Activated CD4-positive, alpha-beta T cell treated with anti-CD3 and anti-CD28 coated beads for 36 hours (primary cell): Measurements from ENCODE around the gene TRIM2. TPM values are rescaled to one million over a fixed set of nuclear protein-coding genes. Genes with fewer than 3 reads are reported as not detected.
"Not testable (repeated sequence)": the region's sequence is repeated elsewhere in the genome, so short reads cannot be mapped to it uniquely, and the experiment has no call there.

Source experiments
- ATAC-seq: fragments of 200-7000 bp; cut with Tn5 transposase; one replicate; pipeline ENCODE4 v1.10.0; 2021; ENCODE audit warnings: mild to moderate bottlenecking, moderate library complexity
- CTCF ChIA-PET: fragments of 350-600 bp; sonication (Branson Sonifier 250); formaldehyde crosslinking; loops from one replicate; lab custom pipeline; 2021; ENCODE audit warnings: antibody characterized with exemption; lab: Charles Lee
- POLR2A ChIA-PET: fragments of 350-600 bp; sonication (Branson Sonifier 250); formaldehyde crosslinking; loops from one replicate; lab custom pipeline; 2021; ENCODE audit warnings: antibody characterized with exemption, inconsistent platforms; lab: Charles Lee
- DNase-seq: peaks from one replicate; pipeline ENCODE4 v3.0.0-alpha.2; 2020
- H3K27ac Mint-ChIP-seq: one replicate; pipeline ENCODE4 v1.8.0; 2021; ENCODE audit warnings: mixed read lengths
- H3K27me3 Mint-ChIP-seq: one replicate; pipeline ENCODE4 v1.8.0; 2021; ENCODE audit warnings: mixed read lengths
- H3K36me3 Mint-ChIP-seq: one replicate; pipeline ENCODE4 v1.8.0; 2021; ENCODE audit warnings: low read depth, mixed read lengths
- H3K4me1 Mint-ChIP-seq: one replicate; pipeline ENCODE4 v1.8.0; 2021; ENCODE audit warnings: mixed read lengths
- H3K4me3 Mint-ChIP-seq: one replicate; pipeline ENCODE4 v1.8.0; 2021; ENCODE audit warnings: mild to moderate bottlenecking, moderate library complexity, mixed read lengths
- H3K9me3 Mint-ChIP-seq: one replicate; pipeline ENCODE4 v1.8.0; 2021; ENCODE audit warnings: low read depth, mixed read lengths
- intact Hi-C, 2 experiments: fragments of 100-400 bp; cut with DNase I in 1 of 2; cut with micrococcal nuclease in 1 of 2; formaldehyde crosslinking; loops; one replicate each; pipeline versions ENCODE4 v1.14.2 to v1.15.1; 2022 to 2024; cut with DNase I, micrococcal nuclease
- total RNA-seq, 2 experiments: library from RNA; stranded (reverse); gene quantifications; one replicate each; pipeline ENCODE4 v1.2.3, GENCODE V29; 2021

TRIM2 gene
- 1 to 10 TPM; 1.0 to 1.6 TPM for total RNA-seq

DNA sequence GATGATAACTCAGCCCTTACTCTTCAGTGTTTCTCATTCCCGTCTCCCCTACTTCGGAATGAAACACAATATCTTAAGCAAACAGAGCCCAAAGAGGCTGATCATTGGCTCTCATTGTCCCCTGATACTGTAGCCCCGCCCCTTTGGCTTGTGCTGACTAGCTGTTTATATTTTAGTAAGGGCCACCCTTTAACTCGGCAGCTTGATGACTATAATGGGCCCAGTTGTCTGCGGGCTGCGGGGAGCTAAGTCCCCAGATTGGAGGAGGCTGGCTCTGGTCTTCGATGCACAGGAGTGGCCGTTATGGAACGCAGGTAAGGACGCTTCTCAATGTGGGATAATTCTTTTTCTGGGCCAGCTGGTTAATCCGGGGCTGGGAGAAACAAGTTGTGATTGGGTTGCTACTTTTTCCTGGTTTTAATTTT is at the start of gene TRIM2:
TSS of gene TRIM2 (plus strand) at position 197 of the 425 bp plus-strand sequence. CDS start at position 285, 88 bp downstream.
- DNase-seq = peak; percentile 20
- H3K27me3 Mint-ChIP-seq = no peaks in the 10 kb centered on the region
- intact Hi-C loops = loop anchor here in 1 of 2 experiments (2.0 kb wide), 1 partner anchor 43 kb away; no protein-coding TSS in a partner anchor
- H3K27ac Mint-ChIP-seq = peak within 1 kb of the TSS; percentile 62
- H3K36me3 Mint-ChIP-seq = no peaks in the 10 kb centered on the region
- H3K4me1 Mint-ChIP-seq = peaks cover 33% of the 10 kb centered on the region
- no peaks in the 10 kb centered on the region for H3K9me3 Mint-ChIP-seq
- ATAC-seq = no peak
- peak within 1 kb of the TSS; percentile 32 for H3K4me3 Mint-ChIP-seq
- CTCF ChIA-PET = interaction anchor here (0.8 to 1.0 kb wide), 2 partner anchors 43 to 243 kb away, joined by 3 read pairs; no protein-coding TSS in a partner anchor
- POLR2A ChIA-PET = no interaction called here

DNA sequence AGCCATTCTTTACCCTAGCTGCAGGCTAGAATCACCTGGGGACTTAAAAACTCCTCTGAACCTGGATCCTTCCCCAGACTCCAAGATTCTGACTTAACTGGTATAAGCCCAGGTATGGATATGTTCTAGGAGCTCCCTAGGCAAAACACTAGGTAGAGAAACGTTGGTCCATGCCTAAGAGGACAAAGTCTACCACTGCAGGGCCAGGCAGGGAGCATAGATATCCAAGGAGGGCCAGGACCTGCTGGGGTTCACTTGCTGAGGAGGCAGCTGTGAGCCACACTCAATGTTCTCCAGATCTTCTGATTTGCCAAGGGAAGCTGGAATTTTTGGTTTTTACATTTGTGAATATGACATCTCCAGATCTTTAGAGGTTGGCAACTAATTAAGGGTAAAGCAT is 48.6 kb upstream of the TRIM2 start:
- Mint-ChIP-seq H3K27ac (no peak overlapping the region), H3K9me3 (no peaks in the 10 kb centered on the region), H3K36me3 (no peaks in the 10 kb centered on the region), H3K27me3 (peaks cover 10% of the 10 kb centered on the region), H3K4me3 (no peak overlapping the region), H3K4me1 (peaks cover 70% of the 10 kb centered on the region)
- POLR2A ChIA-PET = no interaction called here
- DNase-seq (no peak), ATAC-seq (no peak)
- intact Hi-C loops = loop anchor here in 1 of 2 experiments (5.0 to 10.0 kb wide), 2 partner anchors 272 to 1009 kb away; no protein-coding TSS in a partner anchor
- CTCF ChIA-PET = interaction anchor here (0.6 to 3.0 kb wide), 10 partner anchors 9 to 466 kb away, joined by 3 to 9 read pairs (median 4); no protein-coding TSS in a partner anchor

- intact Hi-C loops = loop anchor here in 1 of 2 experiments (5.0 to 10.0 kb wide), 2 partner anchors 271 to 1009 kb away; no protein-coding TSS in a partner anchor
- ChIA-PET CTCF (interaction anchor here (0.6 to 3.0 kb wide), 11 partner anchors 8 to 467 kb away, joined by 3 to 9 read pairs (median 4); no protein-coding TSS in a partner anchor), POLR2A (no interaction called here)
- H3K9me3 Mint-ChIP-seq = no peaks in the 10 kb centered on the region
- peaks cover 72% of the 10 kb centered on the region for H3K4me1 Mint-ChIP-seq
- peaks cover 10% of the 10 kb centered on the region for H3K27me3 Mint-ChIP-seq
- no peak overlapping the region for H3K27ac Mint-ChIP-seq
- no peaks in the 10 kb centered on the region for H3K36me3 Mint-ChIP-seq
- ATAC-seq = peak; percentile 9
- no peak overlapping the region for H3K4me3 Mint-ChIP-seq
- peak; percentile 66 for DNase-seq
These were observed 48.0 kb upstream of the TRIM2 start for GRCh38 chr4:153156263-153156662.

DNA sequence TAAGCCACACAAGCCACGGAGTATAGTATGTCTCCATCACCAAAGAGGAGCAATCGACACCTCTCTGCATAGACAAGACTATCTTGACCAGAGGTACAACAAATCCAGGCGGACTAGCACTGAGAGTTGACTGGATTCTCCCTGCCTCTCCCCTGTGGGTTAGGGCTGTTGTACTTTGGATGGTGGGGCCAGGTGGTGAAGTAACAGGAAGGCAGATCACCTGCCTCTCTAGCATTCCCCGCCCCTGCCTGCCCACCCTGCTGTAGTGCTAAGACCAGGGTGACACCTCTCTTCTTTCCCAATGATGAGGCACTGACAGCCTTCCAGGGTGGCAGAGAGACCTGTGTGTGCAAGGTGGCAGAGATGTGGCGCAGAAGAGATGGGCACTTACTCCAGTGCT is 47.5 kb upstream of the TRIM2 start:
- Mint-ChIP-seq H3K36me3 (no peaks in the 10 kb centered on the region), H3K27me3 (peaks cover 7% of the 10 kb centered on the region), H3K4me1 (peaks cover 68% of the 10 kb centered on the region), H3K9me3 (no peaks in the 10 kb centered on the region), H3K27ac (no peak overlapping the region), H3K4me3 (no peak overlapping the region)
- no peak for ATAC-seq
- no peak for DNase-seq
- intact Hi-C loops = loop anchor here in 1 of 2 experiments (5.0 to 10.0 kb wide), 2 partner anchors 271 to 1008 kb away; no protein-coding TSS in a partner anchor
- ChIA-PET CTCF (interaction anchor here (0.6 to 3.0 kb wide), 8 partner anchors 10 to 593 kb away, joined by 3 to 9 read pairs (median 4); no protein-coding TSS in a partner anchor), POLR2A (no interaction called here)

- intact Hi-C loops = loop anchor here in 1 of 2 experiments (5.0 to 10.0 kb wide), 2 partner anchors 268 to 1006 kb away; no protein-coding TSS in a partner anchor
- ATAC-seq (no peak), DNase-seq (no peak)
- CTCF ChIA-PET = interaction anchor here (0.8 to 1.6 kb wide), 4 partner anchors 31 to 485 kb away, joined by 3 to 5 read pairs (median 4); no protein-coding TSS in a partner anchor
- Mint-ChIP-seq H3K4me1 (peaks cover 48% of the 10 kb centered on the region), H3K36me3 (no peaks in the 10 kb centered on the region), H3K4me3 (no peak overlapping the region), H3K27ac (no peak overlapping the region), H3K9me3 (no peaks in the 10 kb centered on the region), H3K27me3 (peaks cover 3% of the 10 kb centered on the region)
- POLR2A ChIA-PET = no interaction called here
These were observed 45.2 kb upstream of the TRIM2 start for GRCh38 chr4:153159016-153159415.

DNA sequence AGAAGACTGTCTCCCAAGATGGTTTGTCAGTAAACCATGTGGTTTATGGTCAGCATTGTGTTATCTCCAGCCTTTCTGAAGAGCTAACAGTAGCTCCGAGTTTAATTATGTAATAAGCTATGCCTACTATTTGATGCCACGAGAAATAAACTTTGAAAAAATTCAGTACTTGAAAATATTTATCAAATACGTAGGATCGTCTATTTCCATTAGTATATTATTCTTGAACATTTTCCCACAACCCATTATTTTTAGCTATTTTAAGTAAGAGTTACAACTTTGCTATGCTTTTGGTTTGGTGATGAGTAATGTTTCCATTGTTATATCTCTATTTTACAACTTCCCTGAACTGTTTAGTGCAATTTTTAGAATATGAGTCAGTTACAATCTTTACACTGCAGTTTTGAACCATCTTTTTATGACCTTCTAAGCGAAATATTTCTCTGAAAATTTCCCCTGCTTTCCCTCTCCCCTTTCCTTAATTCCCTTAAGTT is 44.5 kb upstream of the TRIM2 start:
- CTCF ChIA-PET = interaction anchor here (0.6 to 1.7 kb wide), 7 partner anchors 9 to 485 kb away, joined by 3 to 6 read pairs (median 3); no protein-coding TSS in a partner anchor
- DNase-seq (no peak), ATAC-seq (peak; percentile 79)
- POLR2A ChIA-PET = interaction anchor here (0.5 kb wide), 1 partner anchor 476 kb away, joined by 3 read pairs; no protein-coding TSS in a partner anchor
- H3K27me3 Mint-ChIP-seq = peaks cover 3% of the 10 kb centered on the region
- H3K27ac Mint-ChIP-seq = peak overlapping the region; percentile 76
- no peaks in the 10 kb centered on the region for H3K36me3 Mint-ChIP-seq
- peak overlapping the region; percentile 29 for H3K4me3 Mint-ChIP-seq
- intact Hi-C loops = loop anchor here in 1 of 2 experiments (2.0 to 10.0 kb wide), 3 partner anchors 45 to 1005 kb away; partner anchors contain the start of gene TRIM2
- peaks cover 44% of the 10 kb centered on the region for H3K4me1 Mint-ChIP-seq
- peaks cover 3% of the 10 kb centered on the region for H3K9me3 Mint-ChIP-seq

DNA sequence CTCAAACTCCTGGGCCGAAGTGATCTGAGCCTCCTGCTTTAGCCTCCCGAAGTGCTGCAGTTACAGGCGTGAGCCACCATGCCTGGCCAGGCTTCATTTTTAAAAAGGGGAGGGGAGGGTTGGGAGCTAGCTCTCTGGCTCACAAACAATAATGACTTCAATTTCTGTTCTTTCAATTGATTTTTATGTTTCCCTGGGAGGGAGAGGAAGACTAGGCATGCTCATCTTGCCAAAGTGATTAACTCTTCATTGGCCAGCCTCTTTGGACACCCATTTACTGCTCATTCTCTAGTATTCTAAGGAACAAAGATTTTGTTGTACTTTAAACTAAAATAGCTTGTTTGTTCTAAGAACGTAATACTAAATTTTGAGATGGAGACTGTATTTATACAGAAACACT is 43.4 kb upstream of the TRIM2 start:
- intact Hi-C loops = loop anchor here in 1 of 2 experiments (2.0 kb wide), 1 partner anchor 44 kb away; the partner anchor contains the start of gene TRIM2

DNA sequence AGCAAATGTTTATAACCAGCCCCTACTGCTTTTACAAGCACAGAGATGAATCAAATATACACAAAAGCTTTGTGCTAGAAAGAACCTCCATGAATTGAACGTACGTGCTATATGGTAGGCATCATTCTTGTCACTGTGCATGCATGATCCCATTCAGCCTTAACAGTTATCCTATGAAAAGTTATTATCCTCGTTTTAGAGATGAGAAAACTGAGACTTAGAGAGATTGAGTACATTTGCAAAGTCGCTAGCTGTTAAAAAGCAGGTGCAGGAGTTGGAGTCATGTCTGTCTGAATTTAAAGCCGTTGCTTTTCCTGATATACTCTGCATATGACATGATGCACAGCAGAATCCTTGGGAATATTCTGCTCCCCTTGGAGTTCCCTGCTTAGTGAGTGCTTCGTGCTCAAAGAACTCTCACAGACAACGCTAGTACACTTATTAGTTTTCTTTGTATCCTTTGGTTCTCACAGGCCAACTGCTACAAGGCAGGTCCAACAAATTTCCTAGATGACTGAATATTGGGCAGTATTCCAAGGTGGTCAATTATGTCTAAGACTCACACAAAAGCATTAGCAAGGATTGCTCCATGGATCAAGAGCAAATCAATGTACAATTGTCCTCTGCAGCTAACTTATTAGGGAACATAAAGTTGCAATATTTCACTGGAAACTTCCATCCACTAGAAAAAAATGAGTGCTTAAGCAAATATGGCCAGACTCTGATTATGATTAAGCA is 42.8 kb upstream of the TRIM2 start:
- no peak for DNase-seq
- Mint-ChIP-seq H3K27me3 (no peaks in the 10 kb centered on the region), H3K27ac (no peak overlapping the region), H3K36me3 (no peaks in the 10 kb centered on the region), H3K4me1 (peaks cover 31% of the 10 kb centered on the region), H3K4me3 (no peak overlapping the region), H3K9me3 (peaks cover 7% of the 10 kb centered on the region)
- POLR2A ChIA-PET = no interaction called here
- intact Hi-C loops = loop anchor here in 1 of 2 experiments (2.0 kb wide), 1 partner anchor 43 kb away; the partner anchor contains the start of gene TRIM2
- CTCF ChIA-PET = interaction anchor here (0.6 to 1.7 kb wide), 3 partner anchors 9 to 322 kb away, joined by 3 to 7 read pairs (median 4); no protein-coding TSS in a partner anchor
- ATAC-seq = no peak

More for the DNA sequence above, 43.4 kb upstream of the TRIM2 start:
- ATAC-seq = no peak
- Mint-ChIP-seq H3K9me3 (peaks cover 7% of the 10 kb centered on the region), H3K4me1 (peaks cover 36% of the 10 kb centered on the region), H3K36me3 (no peaks in the 10 kb centered on the region), H3K27me3 (no peaks in the 10 kb centered on the region), H3K27ac (no peak overlapping the region), H3K4me3 (no peak overlapping the region)
- DNase-seq = no peak
- POLR2A ChIA-PET = interaction anchor here (0.8 kb wide), 1 partner anchor 12 kb away, joined by 3 read pairs; no protein-coding TSS in a partner anchor
- CTCF ChIA-PET = interaction anchor here (0.8 to 1.7 kb wide), 3 partner anchors 9 to 217 kb away, joined by 3 to 7 read pairs (median 4); no protein-coding TSS in a partner anchor

DNA sequence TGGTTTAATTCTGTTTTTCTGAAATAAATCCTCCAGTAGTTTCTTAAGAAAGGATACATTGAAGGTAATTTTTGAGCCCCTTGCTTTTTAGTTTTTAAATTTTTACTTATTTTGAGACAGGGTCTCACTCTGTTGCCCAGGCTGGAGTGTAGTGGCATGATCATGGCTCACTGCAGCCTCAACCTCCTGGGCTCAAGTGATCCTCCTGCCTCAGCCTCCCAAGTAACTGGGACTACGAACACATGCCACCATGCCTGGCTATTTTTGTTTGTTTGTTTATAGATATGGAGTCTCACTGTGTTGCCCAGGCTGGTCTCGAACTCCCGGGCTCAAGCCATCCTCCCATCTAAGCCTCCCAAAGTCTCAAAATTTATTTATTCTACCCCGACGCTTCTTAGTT is 39.0 kb upstream of the TRIM2 start:
- H3K9me3 Mint-ChIP-seq, H3K27me3 Mint-ChIP-seq, ATAC-seq, POLR2A ChIA-PET, H3K4me1 Mint-ChIP-seq, intact Hi-C loops, H3K36me3 Mint-ChIP-seq, H3K4me3 Mint-ChIP-seq, DNase-seq, H3K27ac Mint-ChIP-seq: not testable (repeated sequence)
- CTCF ChIA-PET = interaction anchor here (1.7 kb wide), 1 partner anchor 9 kb away, joined by 4 read pairs; no protein-coding TSS in a partner anchor

DNA sequence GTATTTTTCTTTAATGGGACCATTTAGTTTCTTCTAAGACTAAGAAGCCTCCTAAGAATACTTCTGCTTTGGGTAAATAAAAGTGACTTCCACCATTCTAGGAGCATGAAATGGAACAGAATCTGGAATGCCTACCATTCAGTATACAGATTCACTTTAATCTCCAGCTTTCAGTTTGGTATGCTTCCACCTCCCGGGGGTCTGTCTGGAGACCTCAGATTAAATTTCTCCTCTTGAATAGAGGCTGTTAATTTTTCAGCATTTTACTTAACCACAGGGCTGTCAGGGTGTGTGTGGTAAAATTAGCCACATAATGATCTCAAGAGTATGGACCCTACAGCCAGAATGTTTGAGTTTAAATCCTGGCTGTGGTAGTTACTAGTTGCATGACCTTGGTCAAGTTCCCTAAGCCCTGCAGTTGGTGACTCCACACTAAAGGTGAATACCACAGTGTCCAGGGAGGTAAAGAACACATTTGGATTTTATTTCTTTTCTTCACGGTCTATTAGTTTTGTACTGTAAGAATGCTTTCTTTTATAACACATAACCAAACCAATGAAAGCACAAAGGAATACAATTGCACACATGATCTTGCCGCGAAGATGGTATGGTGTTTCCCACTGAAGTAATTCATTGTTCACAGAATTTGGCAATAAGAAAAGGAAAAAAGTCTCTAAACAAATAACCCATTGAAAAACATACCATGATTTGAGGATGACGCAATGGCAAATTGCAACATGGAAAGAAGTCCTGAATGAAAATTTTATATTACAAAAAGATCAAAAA is 37.3 kb upstream of the TRIM2 start:
- Mint-ChIP-seq H3K27me3 (peaks cover 2% of the 10 kb centered on the region), H3K4me3 (no peak overlapping the region), H3K9me3 (peaks cover 7% of the 10 kb centered on the region), H3K36me3 (no peaks in the 10 kb centered on the region), H3K4me1 (no peaks in the 10 kb centered on the region), H3K27ac (no peak overlapping the region)
- intact Hi-C loops = no loop called here
- ChIA-PET POLR2A (no interaction called here), CTCF (no interaction called here)
- ATAC-seq (no peak), DNase-seq (no peak)
